T47D (cell line): ENCODE measurements around the gene C1QA.
"Not testable (repeated sequence)": the region's sequence is repeated elsewhere in the genome, so short reads cannot be mapped to it uniquely, and the experiment has no call there.

ENCODE experiments used
- DNase-seq, 2 experiments: peaks; one replicate each; pipeline versions ENCODE4 v3.0.0 to v3.0.0-alpha.2; 2011 to 2012; ENCODE audit warnings: low read depth in 1 of 2, low spot score in 1 of 2
- JUND ChIP-seq: IDR thresholded peaks from 2 replicates; pipeline ENCODE4 v1.6.1; 2012; ENCODE audit warnings: low read depth
- in situ Hi-C: cut with HindIII; loops from 2 replicates; pipeline ENCODE4 v1.10.0; 2016; ENCODE audit warnings: low sequenced_read_pairs, low pct_unique_long_range_greater_than_20kb

C1QA gene

GRCh38 chr1:22654692-22655091 is 18.3 kb downstream of the C1QA start:
- in situ Hi-C loops = no loop called here
- peak; percentile 27 to 29 for DNase-seq

GRCh38 chr1:22658385-22659163 is 22.1 kb downstream of the C1QA start:
- DNase-seq = no peak
- no peak for TF ChIP-seq JUND
- in situ Hi-C loops = no loop called here

More at GRCh38 chr1:22654692-22655091, 18.3 kb downstream of the C1QA start:
- no peak for TF ChIP-seq JUND

DNA sequence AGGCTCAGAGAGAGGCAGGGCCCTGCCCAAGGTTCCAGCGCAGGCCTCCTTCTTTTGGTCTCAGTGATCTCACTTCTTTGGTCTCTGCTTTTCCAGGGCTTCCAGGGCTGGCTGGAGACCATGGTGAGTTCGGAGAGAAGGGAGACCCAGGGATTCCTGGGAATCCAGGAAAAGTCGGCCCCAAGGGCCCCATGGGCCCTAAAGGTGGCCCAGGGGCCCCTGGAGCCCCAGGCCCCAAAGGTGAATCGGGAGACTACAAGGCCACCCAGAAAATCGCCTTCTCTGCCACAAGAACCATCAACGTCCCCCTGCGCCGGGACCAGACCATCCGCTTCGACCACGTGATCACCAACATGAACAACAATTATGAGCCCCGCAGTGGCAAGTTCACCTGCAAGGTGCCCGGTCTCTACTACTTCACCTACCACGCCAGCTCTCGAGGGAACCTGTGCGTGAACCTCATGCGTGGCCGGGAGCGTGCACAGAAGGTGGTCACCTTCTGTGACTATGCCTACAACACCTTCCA is 24.4 kb downstream of the C1QA start:
- TF ChIP-seq JUND = no peak
- in situ Hi-C loops = no loop called here
- no peak for DNase-seq

- in situ Hi-C loops = no loop called here
- no peak for TF ChIP-seq JUND
- no peak for DNase-seq
These were observed 25.5 kb downstream of the C1QA start for GRCh38 chr1:22661880-22662279.

- in situ Hi-C loops = no loop called here
- peak; percentile 17 to 83 for DNase-seq
These were observed 25.9 kb downstream of the C1QA start for GRCh38 chr1:22662318-22662717.

DNA sequence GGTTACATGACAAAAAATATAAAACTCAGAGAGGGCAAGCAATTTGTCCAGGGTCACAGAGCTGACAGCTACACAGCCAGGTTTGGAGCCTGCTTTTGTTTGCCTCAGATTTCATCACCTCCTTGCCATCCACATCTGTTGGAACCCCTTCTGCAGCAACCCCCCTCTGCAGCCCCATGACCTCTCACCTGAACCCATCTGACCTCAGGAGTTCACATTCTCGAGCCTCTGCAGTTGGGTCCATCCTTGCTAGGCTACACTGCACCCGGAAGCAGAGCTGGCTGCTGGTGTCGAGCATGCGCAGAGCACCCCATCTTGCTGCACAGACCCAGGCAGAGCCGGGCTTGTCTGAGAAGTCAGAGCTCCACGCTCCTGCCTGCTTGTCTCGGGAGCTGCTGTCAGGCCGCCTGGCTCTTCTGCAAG is 26.6 kb downstream of the C1QA start:
- in situ Hi-C loops = no loop called here
- TF ChIP-seq JUND = no peak
- no peak for DNase-seq

More at GRCh38 chr1:22662318-22662717, 25.9 kb downstream of the C1QA start:
- TF ChIP-seq JUND = no peak

DNA sequence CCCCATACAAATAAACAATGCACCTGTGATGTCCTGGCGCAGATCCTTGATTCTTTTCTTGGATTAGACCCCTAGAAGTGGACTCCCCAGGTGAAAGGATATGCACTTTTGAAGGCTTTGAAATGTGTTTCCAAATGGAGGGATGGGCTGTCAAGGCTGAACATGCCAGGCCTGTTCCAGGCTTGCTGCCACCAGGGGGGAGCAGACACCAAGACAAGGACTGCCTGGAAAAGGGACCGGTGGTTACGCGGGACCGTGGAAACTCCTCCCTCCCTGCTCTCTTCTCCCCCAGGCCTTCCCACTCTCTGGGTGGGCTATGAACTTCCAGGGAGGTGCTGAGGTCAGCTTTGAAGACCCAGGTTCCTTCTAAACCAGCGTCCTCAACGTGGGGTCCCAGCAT is 29.3 kb downstream of the C1QA start:
- TF ChIP-seq JUND = no peak
- in situ Hi-C loops = no loop called here
- DNase-seq = peak; percentile 23 to 45

DNA sequence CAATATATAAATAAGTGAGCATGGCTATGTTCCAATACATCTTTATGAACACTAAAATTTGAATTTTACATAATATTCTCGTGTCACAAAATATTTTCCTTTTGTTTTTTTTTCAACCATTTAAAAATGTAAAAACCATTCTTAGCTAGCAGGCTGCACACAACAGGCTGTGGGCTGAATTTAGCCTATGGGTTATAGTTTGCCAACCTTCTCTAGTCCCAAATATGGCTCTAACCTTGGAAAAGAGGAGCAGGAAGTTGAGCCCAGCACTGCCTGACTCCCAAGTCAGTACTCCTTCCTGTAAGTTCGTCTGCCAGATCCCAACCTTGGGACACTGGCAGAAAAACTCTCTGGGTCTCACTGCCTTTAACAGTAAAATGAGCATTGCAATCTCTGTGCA is 30.0 kb downstream of the C1QA start:
- in situ Hi-C loops = no loop called here
- TF ChIP-seq JUND = no peak
- DNase-seq = no peak

GRCh38 chr1:22668840-22669239 is 32.4 kb downstream of the C1QA start:
- DNase-seq, in situ Hi-C loops: not testable (repeated sequence)

DNA sequence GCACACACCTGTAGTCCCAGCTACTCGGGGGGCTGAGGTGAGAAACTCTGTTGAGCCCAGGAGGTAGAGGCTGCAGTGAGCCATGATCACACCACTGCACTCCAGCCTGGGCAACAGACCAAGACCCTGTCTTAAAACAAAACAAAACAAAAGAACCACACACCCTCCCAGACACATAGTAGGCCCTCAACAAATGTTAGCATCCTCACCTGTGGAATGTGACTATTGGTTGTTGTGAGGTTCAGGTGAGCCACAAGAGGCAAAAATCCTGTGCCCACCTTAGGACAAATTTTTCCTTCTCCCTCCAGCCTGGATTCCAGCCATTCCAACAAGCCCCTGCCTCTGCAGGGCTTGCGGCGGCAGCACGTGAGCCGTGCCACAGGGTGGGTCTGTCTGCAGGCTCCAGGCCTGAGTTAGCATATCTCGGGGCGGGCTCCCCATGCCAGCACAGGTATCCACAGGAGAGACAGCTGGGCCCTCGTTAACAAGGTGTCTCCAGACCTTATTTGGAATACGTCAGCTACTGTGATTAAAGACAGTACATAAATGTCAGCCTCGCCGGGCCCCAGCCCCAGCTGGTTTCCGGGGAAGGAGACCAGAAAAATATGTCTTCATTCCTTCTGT is 34.0 kb downstream of the C1QA start:
- TF ChIP-seq JUND = no peak
- in situ Hi-C loops = no loop called here
- no peak for DNase-seq

GRCh38 chr1:22671999-22672398 is 35.6 kb downstream of the C1QA start:
- DNase-seq = no peak
- TF ChIP-seq JUND = no peak
- in situ Hi-C loops = no loop called here

GRCh38 chr1:22673486-22674409 is 37.3 kb downstream of the C1QA start:
- no peak for TF ChIP-seq JUND
- peak; percentile 48 to 66 for DNase-seq
- in situ Hi-C loops = no loop called here
